HG02885 (cell line): Measurements from ENCODE around the gene RNU5D-1.

Experiments used
- ATAC-seq: cut with Tn5 transposase; IDR thresholded peaks from one replicate; pipeline ENCODE4 v1.9.1; 2021; ENCODE audit warnings: mild to moderate bottlenecking; ENCODE audit not compliant: unreplicated experiment, poor library complexity

RNU5D-1 gene

DNA sequence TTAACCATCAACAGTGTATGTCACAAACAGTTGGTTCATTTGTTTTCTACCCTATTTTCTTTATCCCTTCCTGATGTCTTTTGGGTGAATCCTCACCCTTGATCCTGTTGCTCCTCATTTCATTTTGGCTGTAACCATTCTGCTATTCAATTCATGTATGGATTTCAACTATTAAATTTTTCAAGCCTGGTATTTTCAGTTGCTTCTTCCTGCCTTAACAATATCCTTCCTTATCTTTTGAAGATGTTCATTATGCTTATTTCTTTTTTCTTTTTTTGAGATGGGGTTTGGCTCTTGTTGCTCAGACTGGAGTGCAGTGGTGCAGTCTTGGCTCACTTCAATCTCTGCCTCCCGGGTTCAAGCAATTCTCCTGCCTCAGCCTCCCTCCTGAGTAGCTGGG lies 2.8 kb upstream of the RNU5D-1 start:
- ATAC-seq, result no peak

DNA sequence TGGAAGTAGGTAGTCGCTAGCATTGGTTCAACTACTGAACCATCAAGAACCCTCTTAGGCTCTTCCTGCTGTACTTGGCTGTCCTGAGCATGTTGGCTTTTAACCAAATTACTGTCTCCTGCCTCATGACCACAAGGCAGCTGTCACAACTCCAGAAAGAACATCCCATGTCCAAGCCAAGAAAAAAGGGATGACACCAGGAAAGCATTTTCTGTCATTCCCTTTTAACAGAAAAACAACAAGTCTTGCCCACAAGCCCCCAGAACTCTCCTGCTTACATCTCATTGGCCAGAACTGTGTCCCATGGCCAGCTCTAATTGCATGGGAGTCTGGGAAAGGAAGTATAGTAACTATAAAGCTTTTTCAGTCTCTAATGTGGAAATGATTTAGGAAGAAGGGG lies 2.4 kb upstream of the RNU5D-1 start:
- no peak for ATAC-seq

DNA sequence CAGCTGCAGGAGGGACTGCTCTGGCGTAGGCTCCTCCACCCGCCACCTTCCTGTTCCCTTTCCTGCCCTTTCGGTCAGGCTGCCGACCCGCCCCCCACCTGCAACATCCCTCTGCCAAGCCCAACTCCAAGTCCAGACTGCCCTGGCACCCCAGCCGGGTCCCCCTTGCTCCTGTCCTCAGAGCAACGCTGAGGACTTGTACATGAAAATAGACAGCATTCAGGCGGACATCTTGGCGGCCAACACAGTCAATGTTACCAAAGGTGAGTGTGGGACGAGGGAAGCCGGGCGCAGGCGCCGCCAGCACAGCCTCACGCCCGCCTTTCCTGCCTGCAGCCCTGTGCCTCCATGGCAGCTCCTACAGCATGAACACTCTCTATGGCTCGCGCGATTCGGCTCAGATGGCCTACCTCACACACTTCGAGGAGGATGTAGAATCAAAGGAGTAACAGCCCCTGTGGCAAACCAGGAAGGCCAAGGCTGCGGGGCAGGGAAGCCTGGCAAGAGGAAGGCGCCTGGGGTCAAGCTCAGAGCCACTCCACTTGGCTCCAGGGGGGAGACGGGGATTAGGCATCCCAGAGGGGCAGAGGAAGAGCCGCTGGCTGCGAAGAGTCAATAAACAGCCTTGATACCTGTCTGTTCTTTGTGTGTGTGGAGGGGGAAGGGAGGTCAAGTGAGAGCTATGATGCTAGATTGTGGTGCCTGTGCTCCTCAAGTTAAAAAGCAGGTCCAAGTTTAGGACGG lies 5.8 kb downstream of the RNU5D-1 start:
- ATAC-seq, result no peak

DNA sequence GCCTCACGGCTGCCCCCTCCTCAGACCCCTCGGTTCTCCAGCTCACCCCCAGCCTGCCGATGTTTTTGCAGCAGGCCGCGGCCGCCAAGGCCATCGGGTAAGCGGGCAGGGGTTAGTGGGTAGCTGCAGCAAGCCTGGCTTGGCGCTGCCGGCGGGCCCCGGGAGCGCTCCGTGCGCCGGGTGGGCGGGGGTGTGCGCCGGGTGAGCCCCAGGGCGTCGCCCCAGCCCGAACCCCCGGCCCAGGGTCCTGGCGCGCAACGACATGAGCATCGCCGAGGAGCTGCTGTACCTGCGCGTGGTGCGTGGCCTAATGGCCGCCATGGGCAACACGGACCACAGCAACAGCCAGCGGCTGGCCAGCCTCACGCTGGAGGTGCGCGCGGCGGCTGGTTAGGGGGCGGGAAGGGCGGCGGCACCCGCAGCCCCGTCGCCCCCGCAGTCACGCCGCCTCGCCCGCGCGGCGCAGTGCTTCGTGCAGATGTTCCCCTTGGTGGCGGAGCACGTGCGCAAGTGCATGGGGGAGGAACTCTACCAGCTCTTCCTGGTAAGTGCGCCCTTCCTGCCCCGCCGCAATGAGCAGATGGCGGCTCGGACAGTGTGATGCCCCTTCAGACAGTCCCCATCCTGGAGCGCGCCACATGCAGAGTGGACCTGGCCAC lies 6.5 kb downstream of the RNU5D-1 start:
- no peak for ATAC-seq

DNA sequence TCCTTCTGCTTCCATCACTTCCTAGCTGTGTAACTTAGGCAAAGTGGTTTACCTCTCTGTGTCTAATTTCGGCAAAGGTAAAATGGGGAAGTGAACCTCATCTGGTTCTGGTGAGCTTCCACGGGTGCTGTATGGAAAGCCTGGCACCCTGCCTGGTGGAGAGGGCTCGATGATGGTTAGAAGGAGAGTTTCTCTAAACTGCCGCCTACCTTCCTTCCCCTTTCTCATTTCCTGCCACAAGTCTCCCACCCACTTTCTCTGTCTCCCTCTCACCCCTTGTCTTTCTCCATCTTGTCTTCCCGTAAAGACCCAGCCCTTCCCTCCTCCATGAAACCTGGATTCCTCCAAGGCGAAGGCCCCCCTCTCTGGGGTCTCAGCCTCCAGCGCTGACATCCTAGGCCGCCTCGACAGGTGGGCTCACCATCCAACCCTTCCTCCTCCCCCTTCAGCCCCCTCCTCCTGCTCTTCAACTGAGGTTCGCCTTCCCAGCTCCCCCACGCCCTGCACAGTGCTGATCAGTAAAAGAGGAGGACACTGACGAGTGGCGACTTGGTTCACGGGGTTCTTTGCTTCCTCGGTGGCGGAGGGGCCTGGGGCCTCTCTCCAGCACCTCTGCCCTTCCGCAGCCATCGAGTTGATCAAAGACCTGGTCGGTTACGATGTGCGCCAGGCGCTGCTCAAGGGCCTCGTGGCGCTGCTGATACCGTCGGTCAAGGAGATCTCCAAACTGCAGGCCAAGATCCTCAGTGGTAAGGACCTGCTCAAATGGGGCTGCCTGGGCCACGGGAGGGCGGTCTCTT lies 7.3 kb downstream of the RNU5D-1 start:
- no peak for ATAC-seq

DNA sequence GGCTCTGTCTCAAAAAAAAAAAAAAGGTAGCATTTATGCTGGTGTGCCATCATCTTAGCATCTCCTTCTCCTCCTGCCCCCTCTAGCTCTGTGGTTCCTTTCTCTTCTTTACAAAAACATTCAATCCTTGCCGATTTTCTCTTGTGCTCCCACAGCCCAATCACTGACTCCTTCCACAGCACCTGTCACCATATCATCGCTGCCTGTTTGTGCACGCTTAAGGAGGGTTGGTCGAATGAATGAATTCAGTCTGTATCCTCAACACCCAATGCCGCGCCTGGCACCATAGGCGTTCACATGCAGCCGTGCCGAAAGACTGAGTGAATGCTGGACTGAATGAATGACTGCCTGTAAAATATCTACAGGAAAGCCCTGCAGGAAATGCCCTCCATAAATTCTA lies 7.9 kb downstream of the RNU5D-1 start:
- ATAC-seq, result no peak

DNA sequence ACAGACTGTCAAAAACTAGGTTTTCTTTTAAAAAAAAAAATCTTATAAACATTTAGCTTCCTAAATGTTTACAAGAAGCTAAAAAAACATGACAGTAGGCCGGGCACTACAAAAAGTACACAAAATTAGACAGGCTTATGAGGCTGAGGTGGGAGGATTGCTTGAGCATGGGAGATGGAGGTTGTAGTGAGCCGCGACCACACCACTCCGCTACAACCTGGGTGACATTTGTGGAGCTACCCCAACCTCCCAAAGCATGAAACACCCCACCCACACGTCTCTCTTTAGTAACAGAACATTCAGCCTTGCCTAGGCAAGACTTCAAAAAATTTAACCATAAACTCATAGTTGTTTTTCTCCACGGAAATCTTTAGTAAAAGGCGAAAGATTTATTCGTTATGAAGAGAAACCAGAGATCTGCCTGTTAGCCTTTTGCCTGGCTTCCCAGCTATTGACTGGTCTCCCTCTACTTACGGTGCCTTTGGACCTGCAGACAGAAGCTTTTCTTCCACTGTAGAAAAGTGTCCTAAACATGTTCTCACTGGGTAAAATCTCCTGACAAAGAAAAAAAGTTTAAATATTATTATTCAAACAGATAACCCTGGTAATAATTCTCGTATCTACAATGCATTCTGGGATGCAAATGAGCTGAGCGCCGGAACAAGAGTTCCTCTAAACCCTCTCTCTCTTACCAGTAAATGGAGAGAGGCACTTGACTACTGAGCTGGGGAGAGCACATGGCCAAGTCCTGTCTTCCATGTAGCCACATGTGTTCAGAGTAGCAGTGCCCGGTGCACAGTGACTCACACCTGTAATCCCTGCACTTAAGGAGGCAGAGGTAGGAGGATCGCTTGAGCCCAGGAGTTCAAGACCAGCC lies 9.2 kb downstream of the RNU5D-1 start:
- peak; percentile 68 for ATAC-seq

DNA sequence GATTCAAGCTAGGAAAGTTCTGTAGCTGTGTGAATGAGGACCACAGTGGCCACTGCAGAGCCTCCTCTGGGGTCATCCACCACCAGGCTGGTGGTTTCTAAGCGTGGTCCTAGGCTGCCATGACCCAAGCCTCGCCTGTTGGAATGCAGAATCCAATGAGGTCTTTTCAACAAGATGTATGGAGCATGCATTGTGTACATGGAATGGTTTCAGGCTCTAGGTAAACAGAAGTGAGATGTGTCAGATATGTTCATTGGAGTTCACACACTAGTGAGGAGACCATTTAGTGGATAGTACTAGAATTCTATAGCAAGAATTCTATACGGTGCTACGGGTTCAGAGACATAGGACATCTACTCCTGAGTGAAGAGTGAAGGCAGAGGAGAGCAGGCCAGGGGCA lies 10.7 kb downstream of the RNU5D-1 start:
- ATAC-seq, result no peak

DNA sequence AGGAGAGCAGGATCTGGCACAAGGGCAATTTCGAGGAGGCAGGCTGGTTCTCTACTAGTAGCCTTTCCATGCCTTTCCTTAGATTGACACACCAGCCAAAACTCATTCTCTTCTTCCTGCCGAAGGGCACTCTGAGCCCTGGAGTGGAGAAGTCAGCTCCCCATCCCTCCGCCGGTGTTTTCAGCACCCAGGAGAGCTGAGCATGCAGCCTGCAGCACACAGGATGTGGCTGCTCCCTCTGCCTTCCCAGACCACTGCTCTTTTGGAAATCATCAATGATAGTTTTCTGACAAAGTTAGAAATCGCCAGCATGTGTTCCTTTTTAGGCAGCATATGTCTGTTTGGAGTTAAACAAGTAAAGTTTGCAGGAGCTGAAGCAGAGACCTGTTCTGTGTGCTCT lies 11.7 kb downstream of the RNU5D-1 start:
- no peak for ATAC-seq

DNA sequence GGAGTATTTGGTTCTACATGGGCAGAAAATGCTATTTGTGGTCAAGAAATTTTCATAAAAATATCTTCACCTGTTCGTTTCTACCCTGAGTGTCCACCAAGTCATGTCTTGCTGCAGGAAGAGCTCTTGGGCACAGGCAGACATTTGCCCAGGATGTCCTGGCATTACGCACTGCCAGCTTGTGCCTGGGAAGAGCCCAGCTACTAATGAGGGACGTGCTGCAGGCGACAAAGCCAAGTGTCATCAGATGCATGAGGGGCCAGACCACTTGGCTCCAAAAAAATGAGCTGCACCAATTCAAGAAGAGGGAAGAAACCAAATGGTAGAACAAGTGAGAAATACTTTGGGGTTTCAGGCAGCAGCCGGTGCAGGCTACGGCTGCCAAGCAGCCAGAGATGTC lies 12.9 kb downstream of the RNU5D-1 start:
- no peak for ATAC-seq

DNA sequence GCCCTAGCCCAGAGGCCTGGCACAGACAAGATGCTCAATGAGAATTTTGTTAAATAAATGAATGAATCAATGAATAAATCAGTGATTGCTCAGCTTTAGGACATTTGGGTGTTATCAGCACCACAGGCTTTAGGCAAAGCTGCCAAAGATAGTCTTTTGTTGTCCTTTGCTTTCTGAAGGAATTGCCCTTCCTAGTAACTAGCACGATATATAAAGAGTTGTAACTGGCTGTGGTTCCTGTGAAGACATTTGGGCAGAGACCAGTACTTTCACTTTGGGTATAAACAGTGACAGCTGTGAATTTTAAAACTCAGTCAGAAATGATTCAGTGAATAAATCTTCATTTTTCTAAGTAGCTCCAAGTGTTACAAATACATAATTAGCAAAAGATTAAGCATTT lies 13.3 kb downstream of the RNU5D-1 start:
- ATAC-seq, result no peak

DNA sequence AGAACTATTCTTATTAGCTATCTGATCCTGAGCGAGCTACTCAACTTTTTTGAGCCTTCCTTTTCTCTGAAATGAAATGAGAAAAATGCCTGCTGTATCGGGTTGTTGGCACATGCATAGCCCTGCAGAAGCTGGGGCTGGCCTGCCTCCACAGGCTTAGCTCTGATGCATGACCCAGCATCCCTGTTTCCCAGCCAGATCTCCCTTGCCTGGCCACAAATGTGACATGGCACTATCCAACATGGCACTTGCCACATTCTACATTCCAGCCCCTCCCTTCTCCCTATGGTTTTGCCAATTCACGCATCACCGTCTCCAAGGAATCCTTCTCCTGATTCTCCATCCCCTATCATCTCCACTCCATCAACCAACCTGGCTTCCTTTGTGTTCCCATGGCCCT lies 13.8 kb downstream of the RNU5D-1 start:
- no peak for ATAC-seq

DNA sequence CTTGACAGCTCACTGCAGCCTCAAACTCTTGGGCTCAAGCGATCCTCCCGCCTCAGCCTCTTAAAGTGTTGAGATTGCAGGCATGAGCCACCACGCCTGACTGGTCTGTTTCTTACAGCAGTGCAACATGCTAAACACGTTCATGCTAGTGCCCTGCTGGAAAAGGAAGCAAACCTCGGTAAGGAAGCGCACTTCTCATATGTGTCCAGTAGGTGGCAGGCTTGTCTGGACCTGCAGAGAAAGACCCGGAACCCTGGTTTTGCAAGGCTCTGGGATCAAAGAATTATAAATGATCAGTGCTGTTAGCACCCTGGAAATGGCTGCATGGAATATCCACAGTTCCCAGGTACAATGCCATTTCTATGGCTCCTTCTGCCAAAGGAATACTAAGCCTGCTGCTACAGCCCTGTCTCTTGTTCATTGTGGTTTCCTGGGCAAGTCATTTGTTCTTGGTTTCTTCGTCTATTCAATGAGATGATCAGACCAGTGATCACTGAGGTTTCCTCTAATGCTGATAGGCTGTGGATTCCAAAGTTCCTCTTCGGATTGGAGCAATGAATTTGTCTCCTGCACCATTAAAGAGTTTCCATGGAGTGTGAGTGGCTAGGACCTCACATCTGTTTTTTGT lies 15.9 kb downstream of the RNU5D-1 start:
- ATAC-seq, result peak; percentile 70

DNA sequence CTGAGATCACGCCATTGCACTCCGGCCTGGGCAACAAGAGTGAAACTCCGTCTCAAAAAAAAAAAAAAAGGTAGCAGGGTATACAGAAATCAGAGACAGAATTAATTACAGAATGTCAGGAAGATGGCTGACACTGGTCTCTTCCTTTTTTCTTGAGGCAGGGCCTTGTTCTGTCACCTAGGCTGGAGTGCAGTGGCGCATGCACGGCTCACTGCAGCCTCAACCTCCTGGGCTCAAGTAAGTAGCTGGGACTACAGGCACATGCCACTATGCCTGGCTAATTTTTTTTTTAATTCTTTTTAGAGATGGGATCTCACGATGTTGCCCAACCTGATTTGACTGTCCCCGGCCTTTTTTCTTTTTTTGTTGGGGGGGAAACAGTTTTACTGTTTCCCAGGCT lies 16.4 kb downstream of the RNU5D-1 start:
- ATAC-seq, result no peak

DNA sequence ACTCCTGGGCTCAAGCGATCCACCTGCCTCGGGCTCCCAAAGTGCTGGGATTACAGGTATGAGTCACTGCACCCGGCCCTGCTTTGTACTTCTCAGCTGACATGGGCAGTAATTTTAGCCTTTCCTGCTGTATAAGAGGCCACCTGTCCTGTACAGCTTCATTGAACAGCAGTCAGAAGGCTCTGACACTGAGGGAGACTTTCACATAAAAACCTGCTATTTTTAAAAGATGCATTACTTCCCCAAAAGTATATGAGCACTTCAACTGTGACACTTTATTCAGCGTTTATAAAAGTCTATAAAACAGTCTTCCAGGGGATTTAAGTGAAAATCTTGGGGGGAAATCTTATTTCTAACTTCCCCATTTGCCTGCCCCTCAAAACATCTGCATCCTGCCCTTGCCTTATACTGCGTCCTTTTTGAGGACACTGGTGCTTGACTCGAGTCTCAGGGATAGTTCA lies 17.6 kb downstream of the RNU5D-1 start:
- ATAC-seq, result peak; percentile 63

DNA sequence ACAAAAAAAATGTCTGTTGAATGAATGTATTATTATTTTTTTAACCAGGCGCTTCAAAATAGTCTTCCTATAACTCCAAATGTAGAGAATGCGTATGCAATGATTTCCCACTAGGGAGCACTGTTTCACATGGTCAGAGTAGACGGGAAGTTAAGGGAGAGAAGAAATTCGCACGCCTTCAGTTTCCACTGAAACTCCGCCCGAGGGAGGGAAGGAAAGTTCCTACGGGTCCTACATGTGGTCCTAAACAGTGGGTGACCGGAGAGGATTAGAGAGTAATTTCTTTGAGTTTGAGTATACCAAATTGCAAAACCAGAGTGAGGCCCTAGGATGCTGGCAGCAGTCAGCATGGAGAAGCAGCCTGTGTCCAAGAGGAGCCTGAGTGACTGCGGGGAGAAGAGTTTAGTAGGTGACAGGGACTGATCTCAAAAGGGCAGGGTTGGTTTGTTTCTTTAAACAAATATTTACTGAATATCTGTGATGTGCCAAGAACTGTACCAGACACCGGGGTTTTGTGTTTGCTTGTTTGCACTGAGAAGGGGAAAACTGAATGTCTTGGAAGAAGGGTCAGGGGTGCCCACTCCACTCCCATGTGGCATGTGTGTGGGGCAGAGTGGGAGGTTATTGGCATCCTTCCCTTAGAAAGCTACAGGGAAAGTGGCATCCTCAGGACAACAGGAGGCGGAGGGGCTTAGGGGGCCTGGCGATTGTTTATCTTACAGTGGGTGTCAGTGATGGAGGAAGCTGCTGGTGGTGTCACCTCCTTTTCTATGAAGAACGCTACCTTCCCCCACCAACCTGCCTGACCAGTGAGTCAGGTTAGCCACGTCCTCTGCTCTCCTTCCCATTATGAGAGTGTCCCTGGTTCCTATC lies 22.8 kb downstream of the RNU5D-1 start:
- no peak for ATAC-seq

DNA sequence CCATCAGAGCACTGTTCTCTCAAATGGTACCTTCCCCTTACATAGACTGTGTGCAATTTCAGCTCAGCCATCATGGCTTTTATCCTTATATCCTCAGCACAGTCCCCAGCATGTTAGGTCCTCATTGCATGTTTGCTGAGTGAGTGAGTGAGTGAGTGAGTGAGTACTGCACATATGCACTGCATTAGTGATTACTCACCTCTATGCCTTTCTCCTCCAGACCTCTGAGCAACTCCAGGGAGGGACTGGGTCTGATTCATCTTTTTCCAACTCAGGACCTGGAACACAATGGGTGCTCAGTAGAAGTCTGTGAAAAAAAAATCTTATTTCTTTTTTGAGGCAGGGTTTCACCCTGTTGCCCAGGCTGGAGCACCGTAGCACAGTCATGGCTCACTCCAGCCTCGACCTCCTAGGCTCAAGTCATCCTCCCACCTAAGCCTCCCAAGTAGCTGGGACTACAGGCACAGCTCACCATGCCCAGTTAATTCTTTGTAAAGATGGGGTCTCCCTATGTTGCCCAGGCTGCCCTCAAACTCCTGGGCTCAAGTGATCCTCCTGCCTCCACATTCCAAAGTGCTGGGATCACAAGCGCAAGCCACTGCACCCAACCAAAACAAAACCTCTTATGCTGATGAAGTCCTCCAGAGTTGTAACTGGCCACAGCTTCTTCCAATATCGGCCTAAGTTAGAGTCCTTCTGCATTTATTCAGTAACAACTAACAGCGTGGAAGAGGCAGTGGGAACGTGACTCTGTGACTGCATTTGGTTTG lies 23.7 kb downstream of the RNU5D-1 start:
- no peak for ATAC-seq

DNA sequence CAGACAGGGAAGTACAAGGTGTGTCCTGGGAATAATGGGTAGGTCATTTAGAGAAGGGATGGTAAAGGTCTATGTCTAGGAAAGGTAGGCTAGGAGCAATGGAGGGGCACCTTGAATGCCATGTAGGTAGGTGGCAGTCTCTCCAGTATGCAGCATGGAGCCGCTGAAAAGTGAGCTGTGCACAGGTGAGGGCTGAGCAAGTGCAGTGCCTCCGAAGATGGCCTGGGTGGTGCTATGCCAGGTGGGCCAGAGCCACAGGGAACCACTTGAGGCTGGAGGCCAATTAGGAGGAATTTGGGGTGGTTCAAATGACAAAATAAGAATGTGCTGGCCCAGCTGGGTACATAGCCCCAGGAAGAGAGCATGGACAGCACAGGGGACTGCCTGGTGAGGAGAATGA lies 25.0 kb downstream of the RNU5D-1 start:
- no peak for ATAC-seq
